MG63 (cell line): ENCODE measurements around the gene ZNF286A. TPM values are rescaled to one million over a fixed set of nuclear protein-coding genes. Genes with fewer than 3 reads are reported as not detected.
A peak's percentile ranks its signal among the peaks of the same experiment; 100 is the strongest.
"Not testable (repeated sequence)": the region's sequence is repeated elsewhere in the genome, so short reads cannot be mapped to it uniquely, and the experiment has no call there.

ENCODE experiments used
- DNase-seq: peaks from one replicate; pipeline ENCODE4 v3.0.0-alpha.2; 2020
- H3K27me3 ChIP-seq: fragments of 250-450 bp; sonication (Bioruptor Pico); 2 replicates; pipeline ENCODE4 v1.5.1; 2020; ENCODE audit warnings: mild to moderate bottlenecking, moderate library complexity
- H3K36me3 ChIP-seq: fragments of 250-450 bp; sonication (Bioruptor Pico); 2 replicates; pipeline ENCODE4 v1.5.1; 2020; ENCODE audit warnings: mild to moderate bottlenecking, moderate library complexity
- H3K4me3 ChIP-seq: fragments of 250-450 bp; sonication (Bioruptor Pico); 2 replicates; pipeline ENCODE4 v1.5.1; 2020; ENCODE audit warnings: mild to moderate bottlenecking, moderate library complexity
- H3K9me3 ChIP-seq: fragments of 250-450 bp; sonication (Bioruptor Pico); 2 replicates; pipeline ENCODE4 v1.5.1; 2020; ENCODE audit warnings: mild to moderate bottlenecking, moderate library complexity
- total RNA-seq: library from RNA; depleted of rRNA; stranded (reverse); fragments of >200 nt; shearing (Covaris generic); gene quantifications from 2 replicates; pipeline ENCODE4 v1.2.3, GENCODE V29; 2014; ENCODE audit warnings: low replicate concordance

The ZNF286A gene
- total RNA-seq, 1 experiment from 2014 or later, result 7.2 TPM

DNA sequence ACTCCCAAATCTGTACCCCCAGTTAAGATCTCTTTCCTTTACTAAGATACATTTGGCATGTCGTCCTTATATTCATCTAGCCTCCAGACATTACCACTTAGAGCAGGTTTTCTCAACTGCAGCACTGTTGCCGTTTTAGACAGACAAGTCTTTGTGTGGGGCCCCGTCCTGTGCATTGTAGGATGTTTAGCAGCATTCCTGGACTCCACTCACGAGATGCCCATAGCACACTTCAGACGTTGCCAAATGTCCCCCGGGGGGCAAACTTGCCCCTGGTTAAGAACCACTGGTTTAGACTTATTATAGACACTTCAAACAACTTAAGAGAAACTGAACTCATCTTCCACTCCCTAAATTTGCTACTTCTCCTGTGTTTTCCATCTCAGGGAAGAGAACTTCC, 23.6 kb upstream of the ZNF286A start:
- not testable (repeated sequence) for H3K9me3 ChIP-seq, DNase-seq, H3K4me3 ChIP-seq, H3K27me3 ChIP-seq, H3K36me3 ChIP-seq

DNA sequence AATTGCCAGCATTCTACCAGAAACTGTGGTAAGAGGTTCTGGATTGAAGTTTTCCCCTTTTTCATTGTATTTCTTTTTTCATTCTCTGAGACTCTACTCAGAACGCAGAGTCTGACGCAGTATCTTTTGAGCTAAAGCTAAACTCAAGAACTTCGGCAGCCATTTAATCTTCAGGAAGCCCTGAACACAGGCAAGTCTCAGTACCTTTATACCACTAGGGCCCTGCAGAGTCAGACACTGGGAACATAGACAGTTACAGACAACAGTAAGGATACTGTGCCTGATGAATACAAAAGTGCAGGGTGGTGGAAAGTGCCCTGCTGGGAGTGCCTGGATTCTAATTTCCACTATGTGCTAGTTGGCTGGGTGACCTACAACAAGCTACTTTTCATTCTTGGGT, 16.4 kb upstream of the ZNF286A start:
- H3K27me3 ChIP-seq, H3K4me3 ChIP-seq, H3K36me3 ChIP-seq, DNase-seq, H3K9me3 ChIP-seq: not testable (repeated sequence)

DNA sequence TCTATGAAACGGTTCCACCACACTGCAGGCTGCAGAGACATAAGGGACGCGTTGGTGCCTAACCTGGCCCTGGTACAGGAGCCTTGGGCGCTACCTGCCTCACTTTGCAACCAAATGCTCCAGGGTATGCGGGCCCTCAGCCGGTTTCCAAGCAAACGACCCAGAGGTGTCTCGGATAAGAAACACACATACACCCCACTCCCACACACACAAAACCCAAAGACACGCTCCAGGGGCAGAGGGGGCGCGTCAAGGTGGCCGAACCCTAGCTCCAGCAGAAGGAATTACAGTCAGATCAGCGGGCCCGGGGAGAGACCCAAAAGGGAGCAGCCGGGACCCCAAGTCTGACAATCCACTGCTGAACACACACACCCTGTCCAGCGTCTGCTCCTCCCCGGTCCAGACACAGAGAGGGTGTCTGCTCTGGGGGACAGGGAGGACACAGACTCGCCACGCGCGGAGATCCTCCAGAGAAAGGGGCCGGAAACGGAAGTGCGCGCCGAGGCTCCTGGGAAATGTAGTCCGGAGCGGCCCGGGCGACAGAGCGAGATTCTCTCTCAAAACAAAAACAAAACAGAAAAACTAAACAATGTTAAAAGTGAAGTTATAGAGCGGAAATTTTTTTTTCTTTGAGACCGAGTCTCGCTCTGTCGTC, 15.6 kb upstream of the ZNF286A start, which contains the start of gene TRIM16:
Gene TRIM16, minus strand, starts transcription at position 488 of the 655 bp plus-strand sequence. CDS start 32,702 bp downstream, outside the sequence.
- H3K9me3 ChIP-seq, H3K36me3 ChIP-seq, H3K27me3 ChIP-seq: not testable (repeated sequence)
- DNase-seq, result peak; percentile 59
- peak within 1 kb of the TSS; percentile 66 for H3K4me3 ChIP-seq

DNA sequence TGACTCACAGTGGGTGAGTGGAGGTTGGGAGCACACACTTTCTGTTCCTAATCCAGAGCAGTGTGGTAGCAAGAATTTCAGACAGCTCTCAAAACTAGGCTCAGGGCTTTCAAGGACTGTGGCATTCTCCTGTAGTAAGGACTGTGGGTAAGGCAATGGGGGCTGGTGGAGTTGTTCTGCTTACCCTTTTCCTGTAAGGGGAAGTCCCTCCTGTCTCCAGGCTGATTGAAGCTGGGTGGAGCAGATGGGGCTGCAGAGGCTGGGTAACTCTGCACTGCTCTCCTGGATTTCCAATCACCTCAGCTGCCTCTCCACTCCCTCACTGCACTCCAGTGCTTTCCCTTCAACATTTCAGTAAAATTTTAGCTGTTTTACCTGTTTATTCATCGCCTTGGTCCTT, 12.1 kb upstream of the ZNF286A start:
- H3K4me3 ChIP-seq, H3K27me3 ChIP-seq, H3K9me3 ChIP-seq, DNase-seq, H3K36me3 ChIP-seq: not testable (repeated sequence)

DNA sequence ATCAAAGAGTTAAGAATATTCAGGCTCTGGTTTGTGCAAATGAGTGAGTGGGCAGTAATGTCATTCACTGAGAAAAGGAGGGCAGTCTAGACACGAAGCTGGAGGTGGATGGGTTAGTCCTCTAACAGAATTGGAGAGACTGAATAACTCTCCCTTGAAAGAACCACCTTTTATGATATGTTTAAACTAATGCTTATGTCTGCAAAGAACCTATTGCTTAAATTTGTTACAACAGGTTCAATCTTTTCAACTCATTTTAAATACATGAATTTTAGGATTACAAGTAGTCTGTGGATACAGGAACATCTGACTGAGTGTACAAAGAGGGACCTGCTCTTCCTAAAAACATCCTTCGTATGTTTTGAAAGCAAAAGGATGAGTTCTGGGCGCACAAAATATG, 585 bp upstream of the ZNF286A start:
- H3K36me3 ChIP-seq, DNase-seq, H3K9me3 ChIP-seq, H3K27me3 ChIP-seq: not testable (repeated sequence)
- H3K4me3 ChIP-seq, result peak overlapping the region; percentile 54

DNA sequence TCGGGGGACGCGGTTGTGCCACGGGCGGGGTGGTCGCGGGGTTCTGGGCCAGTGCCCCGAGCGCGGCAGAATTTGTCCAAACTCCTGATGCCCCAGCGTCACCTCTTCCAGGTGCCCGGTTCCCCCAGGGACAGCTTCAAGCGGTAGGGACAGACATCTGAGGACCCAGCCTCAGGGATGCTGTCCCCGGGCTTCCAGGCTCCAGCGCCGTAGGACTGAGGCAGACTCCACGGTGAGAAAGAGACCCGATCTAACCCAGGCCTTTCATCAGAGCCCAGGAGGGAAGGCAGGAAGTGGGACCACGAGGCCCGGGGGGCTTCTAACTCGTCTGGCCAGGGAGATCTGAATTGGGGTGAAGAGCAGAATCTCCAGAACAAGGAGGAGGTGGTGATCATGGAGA, 385 bp downstream of the ZNF286A start:
- H3K9me3 ChIP-seq, H3K36me3 ChIP-seq, H3K27me3 ChIP-seq, DNase-seq: not testable (repeated sequence)
- H3K4me3 ChIP-seq, result peak overlapping the region; percentile 54

DNA sequence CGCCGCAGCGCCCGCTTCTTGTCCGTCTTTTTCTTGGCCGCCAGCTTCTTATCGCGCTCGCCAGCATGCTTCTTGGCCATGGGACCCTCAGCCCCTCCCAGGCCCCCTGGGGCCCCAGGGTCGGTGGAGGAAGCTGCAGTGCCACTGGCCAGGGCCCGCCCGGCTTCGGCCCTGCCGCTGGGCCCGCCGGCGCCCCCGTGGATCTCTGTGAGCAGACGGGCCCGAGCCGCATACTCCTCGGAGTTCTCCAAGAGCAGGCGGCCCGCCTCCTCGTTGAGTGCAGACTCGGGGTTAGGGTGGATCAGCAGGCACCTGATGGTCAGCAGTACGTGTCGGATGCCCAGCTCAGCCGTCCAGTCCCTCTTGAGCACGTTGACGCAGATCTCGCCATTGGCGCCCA, 4.7 kb downstream of the ZNF286A start:
- peaks cover 21% of the 10 kb centered on the region for H3K36me3 ChIP-seq
- not testable (repeated sequence) for H3K27me3 ChIP-seq, H3K9me3 ChIP-seq, H3K4me3 ChIP-seq, DNase-seq

DNA sequence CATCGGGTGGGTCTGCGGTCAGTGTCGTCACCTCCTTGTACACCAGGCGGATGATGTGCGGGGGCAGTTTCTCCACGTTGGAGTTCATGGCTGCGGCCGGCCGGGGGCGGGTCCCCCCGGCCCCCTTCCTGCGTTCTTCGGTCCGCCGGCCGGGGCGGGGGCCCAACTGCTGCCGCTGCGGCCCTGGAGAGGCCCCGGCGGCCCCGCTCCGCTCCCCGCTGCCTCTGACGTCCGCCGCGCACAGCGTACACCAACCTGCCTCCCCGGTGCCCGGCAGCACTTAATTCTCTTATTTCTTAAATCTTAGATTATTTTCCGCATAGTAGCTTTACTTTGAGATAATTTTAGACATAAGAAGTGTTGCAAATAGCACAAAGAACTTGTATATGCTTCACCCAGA, 5.3 kb downstream of the ZNF286A start:
- DNase-seq, H3K9me3 ChIP-seq, H3K27me3 ChIP-seq, H3K4me3 ChIP-seq: not testable (repeated sequence)
- H3K36me3 ChIP-seq, result peaks cover 21% of the 10 kb centered on the region

DNA sequence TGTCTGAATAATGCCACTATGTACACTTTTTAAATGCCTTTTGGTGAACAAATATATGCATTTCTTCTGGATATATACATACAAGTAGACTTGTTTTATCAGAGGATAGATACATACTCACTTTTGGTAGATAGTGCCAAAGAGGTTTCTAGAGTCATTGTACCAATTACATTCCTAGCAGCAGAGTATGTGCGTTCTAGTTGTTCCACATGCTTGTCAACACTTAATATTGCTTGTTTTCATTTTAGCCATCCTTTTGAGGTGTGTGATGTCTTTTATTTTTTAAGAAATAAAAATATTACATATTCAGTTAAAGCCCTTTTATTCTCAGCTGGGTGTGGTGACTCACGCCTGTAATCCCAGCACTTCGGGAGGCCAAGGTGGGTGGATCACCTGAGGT, 9.3 kb downstream of the ZNF286A start:
- H3K4me3 ChIP-seq, H3K27me3 ChIP-seq, DNase-seq, H3K9me3 ChIP-seq: not testable (repeated sequence)
- H3K36me3 ChIP-seq, result peaks cover 21% of the 10 kb centered on the region

DNA sequence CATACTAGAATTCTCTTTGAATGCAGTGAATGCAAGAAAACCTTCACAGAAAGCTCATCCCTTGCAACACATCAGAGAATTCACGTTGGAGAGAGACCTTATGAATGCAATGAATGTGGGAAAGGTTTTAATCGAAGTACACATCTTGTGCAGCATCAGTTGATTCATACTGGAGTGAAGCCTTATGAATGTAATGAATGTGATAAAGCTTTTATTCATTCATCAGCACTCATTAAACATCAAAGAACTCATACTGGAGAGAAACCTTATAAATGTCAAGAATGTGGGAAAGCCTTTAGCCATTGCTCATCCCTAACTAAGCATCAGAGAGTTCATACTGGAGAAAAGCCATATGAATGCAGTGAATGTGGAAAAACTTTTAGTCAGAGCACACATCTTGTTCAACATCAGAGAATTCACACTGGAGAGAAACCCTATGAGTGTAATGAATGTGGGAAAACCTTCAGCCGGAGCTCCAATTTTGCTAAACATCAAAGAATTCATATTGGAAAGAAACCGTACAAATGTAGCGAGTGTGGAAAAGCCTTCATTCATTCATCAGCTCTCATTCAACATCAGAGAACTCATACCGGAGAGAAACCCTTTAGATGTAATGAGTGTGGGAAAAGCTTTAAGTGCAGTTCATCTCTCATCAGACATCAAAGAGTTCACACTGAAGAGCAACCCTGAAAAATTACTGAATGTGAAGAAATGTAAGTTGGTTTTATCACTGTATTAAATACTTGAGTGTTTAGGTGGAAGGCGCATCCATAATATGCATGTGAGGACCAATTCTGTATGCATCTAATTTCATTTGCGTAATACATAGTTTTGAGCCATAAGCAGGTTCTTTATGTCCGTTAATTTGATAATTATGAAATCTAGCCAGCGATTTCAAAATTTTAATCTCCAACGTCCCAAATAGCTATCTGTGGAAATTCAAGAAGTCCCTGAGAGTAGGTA, 17.3 kb downstream of the ZNF286A start:
- not testable (repeated sequence) for DNase-seq, H3K4me3 ChIP-seq, H3K27me3 ChIP-seq, H3K36me3 ChIP-seq, H3K9me3 ChIP-seq

DNA sequence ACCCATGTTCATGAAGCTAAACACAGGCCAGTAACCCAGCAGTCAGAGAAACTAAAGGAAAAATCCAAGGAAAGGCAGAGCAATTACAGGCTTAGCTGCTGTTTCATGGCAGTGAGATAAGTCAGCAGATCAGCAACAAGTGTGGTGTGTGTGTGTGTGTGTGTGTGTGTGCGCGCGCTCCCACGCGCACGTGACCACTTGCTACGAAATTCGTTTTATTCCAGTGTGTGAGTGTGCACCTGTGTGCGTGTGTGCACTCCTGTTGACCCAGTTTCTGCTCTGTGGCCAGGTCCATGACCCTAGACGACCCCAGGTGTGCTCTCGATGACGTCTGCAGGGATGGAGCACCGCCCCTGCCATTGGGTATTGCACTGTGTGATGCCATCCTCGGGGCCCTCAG, 31.0 kb downstream of the ZNF286A start:
- H3K9me3 ChIP-seq, H3K36me3 ChIP-seq, H3K27me3 ChIP-seq, H3K4me3 ChIP-seq, DNase-seq: not testable (repeated sequence)

DNA sequence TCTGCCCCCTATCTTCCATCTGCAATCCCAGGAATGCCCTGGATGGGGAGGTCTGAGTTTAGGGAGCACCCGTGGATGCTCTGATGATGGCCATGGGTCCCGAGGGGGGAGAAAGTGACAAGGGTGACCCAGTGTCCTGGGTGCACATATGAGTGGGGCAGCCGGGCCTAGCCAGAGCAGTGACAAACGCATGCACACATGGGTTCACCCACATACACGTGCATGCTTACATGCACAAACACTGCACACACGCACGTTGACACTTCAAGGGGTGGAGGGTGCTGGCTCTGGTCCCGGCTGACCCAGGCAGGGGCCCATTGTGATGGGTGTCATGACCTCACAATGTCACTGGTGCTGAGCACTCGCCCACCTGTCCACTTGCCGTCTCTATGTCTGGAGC, 32.3 kb downstream of the ZNF286A start, which contains the start of gene TBC1D26:
Gene TBC1D26, plus strand, starts transcription at position 384 of the 400 bp plus-strand sequence. CDS start 3,066 bp downstream, outside the sequence.
- not testable (repeated sequence) for DNase-seq, H3K27me3 ChIP-seq

DNA sequence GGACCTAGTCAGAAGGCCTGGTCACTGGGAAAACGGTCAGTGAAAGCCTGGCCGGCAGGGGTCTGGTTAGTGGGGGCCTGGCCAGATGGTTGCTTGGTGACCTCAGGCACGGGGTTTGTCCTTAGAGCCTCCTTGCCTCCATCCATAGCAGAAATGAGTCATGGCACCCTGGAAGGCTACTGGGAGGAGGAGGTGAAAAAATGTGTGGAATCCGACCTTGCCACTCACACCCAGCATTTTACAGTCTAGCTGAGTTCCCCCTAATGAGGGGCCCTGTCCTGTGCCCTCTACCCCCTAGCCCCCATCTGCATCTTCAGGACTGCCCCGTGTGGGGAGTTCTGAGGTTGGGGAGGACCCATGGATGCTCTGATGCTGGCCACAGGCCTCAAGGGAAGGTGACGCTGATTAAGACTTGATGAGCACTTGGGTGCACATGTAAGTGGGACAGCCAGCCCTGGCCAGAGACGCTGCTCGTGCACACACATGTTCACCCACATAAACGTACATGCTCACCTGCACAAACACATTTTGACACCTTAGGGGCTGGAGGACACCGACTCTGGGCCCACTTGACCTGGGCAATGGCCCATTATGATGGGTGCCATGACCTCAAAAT, 33.7 kb downstream of the ZNF286A start:
- not testable (repeated sequence) for H3K27me3 ChIP-seq, H3K4me3 ChIP-seq, DNase-seq, H3K9me3 ChIP-seq, H3K36me3 ChIP-seq

More for the DNA sequence above, 32.3 kb downstream of the ZNF286A start, which contains the start of gene TBC1D26:
- H3K36me3 ChIP-seq, H3K9me3 ChIP-seq, H3K4me3 ChIP-seq: not testable (repeated sequence)

DNA sequence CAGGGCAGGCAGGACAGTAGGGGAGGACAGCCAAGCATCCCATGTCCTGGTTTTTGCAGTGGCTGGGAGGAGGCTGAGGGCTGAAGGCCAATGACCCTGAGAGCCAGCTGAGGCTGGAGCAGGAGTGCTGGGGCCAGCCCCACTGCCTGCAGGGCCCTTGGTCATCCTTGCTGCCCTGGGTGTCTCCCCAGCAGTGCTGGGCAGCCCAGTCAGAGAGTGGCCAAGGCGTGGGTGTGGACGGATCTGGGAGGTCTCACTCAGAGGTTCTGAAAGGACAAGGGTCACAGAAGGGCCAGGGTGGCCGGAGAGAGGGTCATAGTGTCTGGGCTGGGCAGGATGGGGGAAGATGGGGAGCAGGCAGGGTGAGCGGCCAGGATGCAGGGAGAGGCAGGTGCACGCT, 37.0 kb downstream of the ZNF286A start:
- not testable (repeated sequence) for DNase-seq, H3K9me3 ChIP-seq

DNA sequence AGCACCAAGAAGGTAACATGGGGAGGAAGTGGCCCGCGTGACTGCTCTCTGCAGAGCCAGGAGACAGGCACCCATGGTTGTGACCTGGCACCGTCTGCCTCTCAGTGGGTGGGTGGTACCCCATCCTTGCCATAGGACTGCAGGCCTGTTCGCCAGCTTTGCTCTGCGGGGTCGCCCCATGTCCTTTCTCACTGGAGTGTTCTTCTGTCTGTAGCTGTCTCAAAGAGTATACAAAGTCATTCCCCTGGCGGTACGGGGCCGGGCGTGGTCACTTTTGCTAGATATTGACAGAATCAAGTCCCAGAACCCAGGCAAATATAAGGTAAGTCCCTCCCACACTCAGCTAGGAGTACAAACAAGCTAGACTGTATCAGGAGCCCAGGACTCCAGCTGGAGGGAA, 38.5 kb downstream of the ZNF286A start:
- Histone ChIP-seq H3K4me3 (no peak overlapping the region), H3K27me3 (no peaks in the 10 kb centered on the region), H3K9me3 (no peaks in the 10 kb centered on the region), H3K36me3 (no peaks in the 10 kb centered on the region)
- no peak for DNase-seq

More for the DNA sequence above, 37.0 kb downstream of the ZNF286A start:
- H3K36me3 ChIP-seq, H3K4me3 ChIP-seq, H3K27me3 ChIP-seq: not testable (repeated sequence)

DNA sequence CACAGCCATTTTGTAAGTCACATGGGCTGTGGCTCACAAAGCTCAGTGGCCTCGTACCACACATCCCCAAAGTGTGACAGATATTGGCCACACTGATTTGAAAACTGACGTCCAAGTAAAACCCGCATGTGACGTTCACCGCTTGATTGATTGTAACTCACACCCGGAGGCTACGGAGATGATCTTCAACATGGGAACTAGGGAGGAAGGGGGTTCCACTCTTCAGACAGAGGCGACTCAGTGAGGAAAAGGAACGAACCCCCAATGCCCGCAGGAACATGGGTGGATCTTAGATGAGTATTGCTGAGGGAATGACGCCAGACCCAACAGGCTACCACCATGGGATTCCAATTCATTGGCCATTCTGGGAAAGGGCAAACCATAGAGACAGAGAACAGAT, 39.7 kb downstream of the ZNF286A start:
- not testable (repeated sequence) for H3K4me3 ChIP-seq, H3K27me3 ChIP-seq, H3K36me3 ChIP-seq, DNase-seq, H3K9me3 ChIP-seq

DNA sequence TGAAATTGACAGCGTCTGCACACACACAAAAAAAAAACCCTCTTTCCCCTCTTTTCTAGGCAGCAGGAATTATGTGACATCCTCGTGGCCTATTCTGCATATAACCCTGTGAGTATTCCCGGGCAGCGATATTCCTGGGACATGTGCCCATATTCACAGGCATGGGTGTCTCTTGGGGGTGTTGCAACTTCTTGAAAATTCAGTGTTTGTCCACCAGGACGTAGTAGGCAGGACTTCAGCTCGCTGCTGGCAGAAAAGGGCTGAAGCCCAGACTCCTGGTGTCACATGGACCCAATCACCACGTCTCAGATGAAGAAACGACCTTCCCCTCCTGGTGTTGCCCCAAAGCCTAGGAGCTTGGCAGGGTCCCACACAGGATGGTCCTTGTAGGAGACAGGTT, 40.5 kb downstream of the ZNF286A start:
- H3K36me3 ChIP-seq, H3K4me3 ChIP-seq, DNase-seq, H3K27me3 ChIP-seq, H3K9me3 ChIP-seq: not testable (repeated sequence)
